WTC11 (cell line): ENCODE measurements around the gene METTL3. TPM values are rescaled to one million over a fixed set of nuclear protein-coding genes. Genes with fewer than 3 reads are reported as not detected.
A peak's percentile ranks its signal among the peaks of the same experiment; 100 is the strongest.

Experiments
- ATAC-seq: fragments of 200-7000 bp; cut with Tn5 transposase; 2 replicates; pipeline ENCODE4 v1.10.0; 2021; ENCODE audit warnings: mild to moderate bottlenecking, moderate library complexity
- CTCF ChIA-PET: fragments of 300-600 bp; sonication (Branson Sonifier 250); formaldehyde crosslinking; loops from one replicate; lab custom pipeline; 2021; ENCODE audit warnings: antibody characterized with exemption; lab: Charles Lee
- POLR2A ChIA-PET: fragments of 350-600 bp; sonication (Branson Sonifier 250); formaldehyde crosslinking; loops from one replicate; lab custom pipeline; 2021; ENCODE audit warnings: antibody characterized with exemption; lab: Charles Lee
- DNase-seq: peaks from one replicate; pipeline ENCODE4 v3.0.0; 2021; ENCODE audit warnings: low spot score
- H3K27ac Mint-ChIP-seq: 2 replicates; pipeline ENCODE4 v1.8.0; 2021; ENCODE audit warnings: mixed read lengths
- H3K27me3 Mint-ChIP-seq: 2 replicates; pipeline ENCODE4 v1.8.0; 2021; ENCODE audit warnings: low read depth, mild to moderate bottlenecking, moderate library complexity, mixed read lengths
- H3K36me3 Mint-ChIP-seq: 2 replicates; pipeline ENCODE4 v1.8.0; 2021; ENCODE audit warnings: mixed read lengths
- H3K4me1 Mint-ChIP-seq: 2 replicates; pipeline ENCODE4 v1.8.0; 2022; ENCODE audit warnings: mixed read lengths
- H3K4me3 Mint-ChIP-seq: 2 replicates; pipeline ENCODE4 v1.8.0; 2021; ENCODE audit warnings: mild to moderate bottlenecking, moderate library complexity, mixed read lengths
- H3K9me3 Mint-ChIP-seq: 2 replicates; pipeline ENCODE4 v1.8.0; 2021; ENCODE audit warnings: mixed read lengths
- ETV6 ChIP-seq: sonication (generic); formaldehyde crosslinking; IDR thresholded peaks from 2 replicates; pipeline ENCODE4 v1.8.1; 2022; ENCODE audit warnings: mild to moderate bottlenecking, missing genetic modification reagents
- FOXJ3 ChIP-seq: sonication (generic); formaldehyde crosslinking; IDR thresholded peaks from 2 replicates; pipeline ENCODE4 v1.9.0; 2021; ENCODE audit warnings: missing genetic modification reagents, mild to moderate bottlenecking, borderline replicate concordance
- JUN ChIP-seq: sonication (generic); formaldehyde crosslinking; IDR thresholded peaks from 2 replicates; pipeline ENCODE4 v1.8.0; 2023; ENCODE audit warnings: mild to moderate bottlenecking, missing genetic modification reagents
- MYBL2 ChIP-seq: sonication (generic); formaldehyde crosslinking; IDR thresholded peaks from 2 replicates; pipeline ENCODE4 v1.8.1; 2023; ENCODE audit warnings: mild to moderate bottlenecking, moderate library complexity, missing genetic modification reagents
- NFATC4 ChIP-seq: fragments of 250-450 bp; sonication (Bioruptor Pico); IDR thresholded peaks from 2 replicates; pipeline ENCODE4 v1.9.0; 2021; ENCODE audit warnings: mild to moderate bottlenecking
- NFYB ChIP-seq: sonication (generic); formaldehyde crosslinking; conservative IDR thresholded peaks from 2 replicates; pipeline ENCODE4 v1.8.0; 2022; ENCODE audit warnings: low read depth, missing genetic modification reagents
- SMAD3 ChIP-seq: sonication (generic); formaldehyde crosslinking; IDR thresholded peaks from 2 replicates; pipeline ENCODE4 v1.8.0; 2022; ENCODE audit warnings: missing genetic modification reagents, mild to moderate bottlenecking, borderline replicate concordance
- SMAD4 ChIP-seq: sonication (generic); formaldehyde crosslinking; IDR thresholded peaks from 2 replicates; pipeline ENCODE4 v1.8.0; 2022; ENCODE audit warnings: mild to moderate bottlenecking, missing genetic modification reagents
- ZNF219 ChIP-seq: sonication (generic); formaldehyde crosslinking; IDR thresholded peaks from 2 replicates; pipeline ENCODE4 v1.8.0; 2023; ENCODE audit warnings: missing genetic modification reagents, mild to moderate bottlenecking, borderline replicate concordance
- ZNF416 ChIP-seq: fragments of 250-450 bp; sonication (Bioruptor Pico); IDR thresholded peaks from 2 replicates; pipeline ENCODE4 v1.9.0; 2021; ENCODE audit warnings: mild to moderate bottlenecking, inconsistent platforms
- ZNF423 ChIP-seq: fragments of 250-450 bp; sonication (Bioruptor Pico); IDR thresholded peaks from 2 replicates; pipeline ENCODE4 v2.1.2; 2022; ENCODE audit warnings: mild to moderate bottlenecking, moderate library complexity
- total RNA-seq: library from RNA; stranded (reverse); gene quantifications from 3 replicates; pipeline ENCODE4 v1.2.3, GENCODE V29; 2021
- TF ChIP-seq, protein P1 (sequence below): sonication (generic); formaldehyde crosslinking; IDR thresholded peaks from 2 replicates; pipeline ENCODE4 v1.8.1; 2022; ENCODE audit warnings: mild to moderate bottlenecking, missing genetic modification reagents, moderate library complexity, borderline replicate concordance
- TF ChIP-seq, protein P2 (sequence below): sonication (generic); formaldehyde crosslinking; IDR thresholded peaks from 2 replicates; pipeline ENCODE4 v1.8.1; 2023; ENCODE audit warnings: mild to moderate bottlenecking, missing genetic modification reagents
- TF ChIP-seq, protein P3 (sequence below): fragments of 250-450 bp; sonication (Bioruptor Pico); IDR thresholded peaks from 2 replicates; pipeline ENCODE4 v1.9.0; 2021; ENCODE audit warnings: mild to moderate bottlenecking
- TF ChIP-seq, protein P4 (sequence below): sonication (generic); formaldehyde crosslinking; IDR thresholded peaks from 2 replicates; pipeline ENCODE4 v1.8.0; 2022; ENCODE audit warnings: missing genetic modification reagents
- TF ChIP-seq, protein P5 (sequence below): sonication (generic); formaldehyde crosslinking; conservative IDR thresholded peaks from 2 replicates; pipeline ENCODE4 v1.8.1; 2023; ENCODE audit warnings: mild to moderate bottlenecking, low read depth, missing genetic modification reagents, moderate library complexity
- TF ChIP-seq, protein P6 (sequence below): fragments of 250-450 bp; sonication (Bioruptor Pico); IDR thresholded peaks from 2 replicates; pipeline ENCODE4 v1.9.0; 2021; ENCODE audit warnings: moderate library complexity, mild to moderate bottlenecking, inconsistent platforms, borderline replicate concordance
- TF ChIP-seq, protein P7 (sequence below): sonication (generic); formaldehyde crosslinking; IDR thresholded peaks from 2 replicates; pipeline ENCODE4 v1.8.1; 2023; ENCODE audit warnings: mild to moderate bottlenecking, moderate library complexity, missing genetic modification reagents

METTL3 gene
- total RNA-seq, 1 experiment from 2014 or later, result 93.2 TPM

DNA sequence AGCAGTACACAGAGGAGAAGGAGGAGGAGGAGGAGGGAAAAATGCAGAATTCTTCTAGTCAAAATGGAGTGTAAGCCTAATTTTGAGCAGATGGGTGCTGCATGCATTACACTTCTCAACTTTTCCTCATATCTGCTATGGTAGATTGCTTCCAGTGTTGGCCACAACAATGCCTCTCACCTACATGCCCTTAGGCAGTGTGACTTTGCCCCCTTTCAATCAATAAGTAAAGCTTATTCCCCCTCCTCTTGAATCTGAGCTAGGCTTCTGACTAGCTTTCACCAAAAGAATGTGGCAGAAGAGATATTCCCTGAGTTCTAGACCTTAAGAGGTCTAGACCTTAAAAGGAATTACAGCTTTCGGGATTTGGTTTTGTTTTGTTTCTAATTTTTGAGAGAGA is 3.2 kb upstream of the METTL3 start:
- ATAC-seq (no peak), DNase-seq (no peak)
- ChIA-PET CTCF (interaction anchor here (1.0 to 2.2 kb wide), 3 partner anchors 16 to 38 kb away, joined by 3 to 5 read pairs (median 3); partner anchors contain the start of genes RAB2B and TOX4), POLR2A (interaction anchor here (1.4 kb wide), 1 partner anchor 12 kb away, joined by 9 read pairs; the partner anchor contains the start of gene SALL2)
- H3K27ac Mint-ChIP-seq, result 0 out of 2 replicates have a peak overlapping the region, but pooled peaks have one; percentile 27
- H3K9me3 Mint-ChIP-seq, result peaks cover 3% of the 10 kb centered on the region; the same call in 1 of the 2 replicates
- H3K27me3 Mint-ChIP-seq, result no peaks in the 10 kb centered on the region
- H3K36me3 Mint-ChIP-seq, result peaks cover 8% of the 10 kb centered on the region
- no peak overlapping the region for H3K4me3 Mint-ChIP-seq
- H3K4me1 Mint-ChIP-seq, result peaks cover 43% of the 10 kb centered on the region
- TF ChIP-seq JUN (CRISPR knock-in tag), result no peak
- TF ChIP-seq, protein P1, sequence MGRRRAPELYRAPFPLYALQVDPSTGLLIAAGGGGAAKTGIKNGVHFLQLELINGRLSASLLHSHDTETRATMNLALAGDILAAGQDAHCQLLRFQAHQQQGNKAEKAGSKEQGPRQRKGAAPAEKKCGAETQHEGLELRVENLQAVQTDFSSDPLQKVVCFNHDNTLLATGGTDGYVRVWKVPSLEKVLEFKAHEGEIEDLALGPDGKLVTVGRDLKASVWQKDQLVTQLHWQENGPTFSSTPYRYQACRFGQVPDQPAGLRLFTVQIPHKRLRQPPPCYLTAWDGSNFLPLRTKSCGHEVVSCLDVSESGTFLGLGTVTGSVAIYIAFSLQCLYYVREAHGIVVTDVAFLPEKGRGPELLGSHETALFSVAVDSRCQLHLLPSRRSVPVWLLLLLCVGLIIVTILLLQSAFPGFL, result no peak
- no peak for TF ChIP-seq MYBL2 (CRISPR knock-in tag)
- no peak for TF ChIP-seq NFATC4 (CRISPR knock-in tag)
- TF ChIP-seq, protein P2, sequence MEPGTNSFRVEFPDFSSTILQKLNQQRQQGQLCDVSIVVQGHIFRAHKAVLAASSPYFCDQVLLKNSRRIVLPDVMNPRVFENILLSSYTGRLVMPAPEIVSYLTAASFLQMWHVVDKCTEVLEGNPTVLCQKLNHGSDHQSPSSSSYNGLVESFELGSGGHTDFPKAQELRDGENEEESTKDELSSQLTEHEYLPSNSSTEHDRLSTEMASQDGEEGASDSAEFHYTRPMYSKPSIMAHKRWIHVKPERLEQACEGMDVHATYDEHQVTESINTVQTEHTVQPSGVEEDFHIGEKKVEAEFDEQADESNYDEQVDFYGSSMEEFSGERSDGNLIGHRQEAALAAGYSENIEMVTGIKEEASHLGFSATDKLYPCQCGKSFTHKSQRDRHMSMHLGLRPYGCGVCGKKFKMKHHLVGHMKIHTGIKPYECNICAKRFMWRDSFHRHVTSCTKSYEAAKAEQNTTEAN (CRISPR knock-in tag), result no peak
- TF ChIP-seq, protein P3, sequence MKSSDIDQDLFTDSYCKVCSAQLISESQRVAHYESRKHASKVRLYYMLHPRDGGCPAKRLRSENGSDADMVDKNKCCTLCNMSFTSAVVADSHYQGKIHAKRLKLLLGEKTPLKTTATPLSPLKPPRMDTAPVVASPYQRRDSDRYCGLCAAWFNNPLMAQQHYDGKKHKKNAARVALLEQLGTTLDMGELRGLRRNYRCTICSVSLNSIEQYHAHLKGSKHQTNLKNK (CRISPR knock-in tag), result no peak
- no peak for TF ChIP-seq NFYB (CRISPR knock-in tag)
- no peak for TF ChIP-seq ZNF416 (CRISPR knock-in tag)
- TF ChIP-seq, protein P4, sequence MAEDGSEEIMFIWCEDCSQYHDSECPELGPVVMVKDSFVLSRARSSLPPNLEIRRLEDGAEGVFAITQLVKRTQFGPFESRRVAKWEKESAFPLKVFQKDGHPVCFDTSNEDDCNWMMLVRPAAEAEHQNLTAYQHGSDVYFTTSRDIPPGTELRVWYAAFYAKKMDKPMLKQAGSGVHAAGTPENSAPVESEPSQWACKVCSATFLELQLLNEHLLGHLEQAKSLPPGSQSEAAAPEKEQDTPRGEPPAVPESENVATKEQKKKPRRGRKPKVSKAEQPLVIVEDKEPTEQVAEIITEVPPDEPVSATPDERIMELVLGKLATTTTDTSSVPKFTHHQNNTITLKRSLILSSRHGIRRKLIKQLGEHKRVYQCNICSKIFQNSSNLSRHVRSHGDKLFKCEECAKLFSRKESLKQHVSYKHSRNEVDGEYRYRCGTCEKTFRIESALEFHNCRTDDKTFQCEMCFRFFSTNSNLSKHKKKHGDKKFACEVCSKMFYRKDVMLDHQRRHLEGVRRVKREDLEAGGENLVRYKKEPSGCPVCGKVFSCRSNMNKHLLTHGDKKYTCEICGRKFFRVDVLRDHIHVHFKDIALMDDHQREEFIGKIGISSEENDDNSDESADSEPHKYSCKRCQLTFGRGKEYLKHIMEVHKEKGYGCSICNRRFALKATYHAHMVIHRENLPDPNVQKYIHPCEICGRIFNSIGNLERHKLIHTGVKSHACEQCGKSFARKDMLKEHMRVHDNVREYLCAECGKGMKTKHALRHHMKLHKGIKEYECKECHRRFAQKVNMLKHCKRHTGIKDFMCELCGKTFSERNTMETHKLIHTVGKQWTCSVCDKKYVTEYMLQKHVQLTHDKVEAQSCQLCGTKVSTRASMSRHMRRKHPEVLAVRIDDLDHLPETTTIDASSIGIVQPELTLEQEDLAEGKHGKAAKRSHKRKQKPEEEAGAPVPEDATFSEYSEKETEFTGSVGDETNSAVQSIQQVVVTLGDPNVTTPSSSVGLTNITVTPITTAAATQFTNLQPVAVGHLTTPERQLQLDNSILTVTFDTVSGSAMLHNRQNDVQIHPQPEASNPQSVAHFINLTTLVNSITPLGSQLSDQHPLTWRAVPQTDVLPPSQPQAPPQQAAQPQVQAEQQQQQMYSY (CRISPR knock-in tag), result no peak
- TF ChIP-seq, protein P5, sequence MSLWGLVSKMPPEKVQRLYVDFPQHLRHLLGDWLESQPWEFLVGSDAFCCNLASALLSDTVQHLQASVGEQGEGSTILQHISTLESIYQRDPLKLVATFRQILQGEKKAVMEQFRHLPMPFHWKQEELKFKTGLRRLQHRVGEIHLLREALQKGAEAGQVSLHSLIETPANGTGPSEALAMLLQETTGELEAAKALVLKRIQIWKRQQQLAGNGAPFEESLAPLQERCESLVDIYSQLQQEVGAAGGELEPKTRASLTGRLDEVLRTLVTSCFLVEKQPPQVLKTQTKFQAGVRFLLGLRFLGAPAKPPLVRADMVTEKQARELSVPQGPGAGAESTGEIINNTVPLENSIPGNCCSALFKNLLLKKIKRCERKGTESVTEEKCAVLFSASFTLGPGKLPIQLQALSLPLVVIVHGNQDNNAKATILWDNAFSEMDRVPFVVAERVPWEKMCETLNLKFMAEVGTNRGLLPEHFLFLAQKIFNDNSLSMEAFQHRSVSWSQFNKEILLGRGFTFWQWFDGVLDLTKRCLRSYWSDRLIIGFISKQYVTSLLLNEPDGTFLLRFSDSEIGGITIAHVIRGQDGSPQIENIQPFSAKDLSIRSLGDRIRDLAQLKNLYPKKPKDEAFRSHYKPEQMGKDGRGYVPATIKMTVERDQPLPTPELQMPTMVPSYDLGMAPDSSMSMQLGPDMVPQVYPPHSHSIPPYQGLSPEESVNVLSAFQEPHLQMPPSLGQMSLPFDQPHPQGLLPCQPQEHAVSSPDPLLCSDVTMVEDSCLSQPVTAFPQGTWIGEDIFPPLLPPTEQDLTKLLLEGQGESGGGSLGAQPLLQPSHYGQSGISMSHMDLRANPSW (CRISPR knock-in tag), result no peak
- TF ChIP-seq, protein P6, sequence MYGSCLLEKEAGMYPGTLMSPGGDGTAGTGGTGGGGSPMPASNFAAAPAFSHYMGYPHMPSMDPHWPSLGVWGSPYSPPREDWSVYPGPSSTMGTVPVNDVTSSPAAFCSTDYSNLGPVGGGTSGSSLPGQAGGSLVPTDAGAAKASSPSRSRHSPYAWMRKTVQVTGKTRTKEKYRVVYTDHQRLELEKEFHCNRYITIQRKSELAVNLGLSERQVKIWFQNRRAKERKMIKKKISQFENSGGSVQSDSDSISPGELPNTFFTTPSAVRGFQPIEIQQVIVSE, result no peak
- no peak for TF ChIP-seq SMAD4
- TF ChIP-seq ZNF219 (CRISPR knock-in tag), result no peak
- no peak for TF ChIP-seq ZNF423
- TF ChIP-seq SMAD3 (CRISPR knock-in tag), result no peak
- no peak for TF ChIP-seq FOXJ3 (CRISPR knock-in tag)
- TF ChIP-seq ETV6 (CRISPR knock-in tag), result no peak
- TF ChIP-seq, protein P7, sequence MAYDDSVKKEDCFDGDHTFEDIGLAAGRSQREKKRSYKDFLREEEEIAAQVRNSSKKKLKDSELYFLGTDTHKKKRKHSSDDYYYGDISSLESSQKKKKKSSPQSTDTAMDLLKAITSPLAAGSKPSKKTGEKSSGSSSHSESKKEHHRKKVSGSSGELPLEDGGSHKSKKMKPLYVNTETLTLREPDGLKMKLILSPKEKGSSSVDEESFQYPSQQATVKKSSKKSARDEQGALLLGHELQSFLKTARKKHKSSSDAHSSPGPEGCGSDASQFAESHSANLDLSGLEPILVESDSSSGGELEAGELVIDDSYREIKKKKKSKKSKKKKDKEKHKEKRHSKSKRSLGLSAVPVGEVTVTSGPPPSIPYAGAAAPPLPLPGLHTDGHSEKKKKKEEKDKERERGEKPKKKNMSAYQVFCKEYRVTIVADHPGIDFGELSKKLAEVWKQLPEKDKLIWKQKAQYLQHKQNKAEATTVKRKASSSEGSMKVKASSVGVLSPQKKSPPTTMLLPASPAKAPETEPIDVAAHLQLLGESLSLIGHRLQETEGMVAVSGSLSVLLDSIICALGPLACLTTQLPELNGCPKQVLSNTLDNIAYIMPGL (CRISPR knock-in tag), result no peak
